DMS114 treated with DMSO at 0.1 percent for 48 hours (cell line): ENCODE measurements around the gene GASK1A.

Source experiments
- DNase-seq: peaks from one replicate; lab custom pipeline; 2025; ENCODE audit not compliant: unreplicated experiment; lab: John Stamatoyannopoulos, UW

The GASK1A gene

DNA sequence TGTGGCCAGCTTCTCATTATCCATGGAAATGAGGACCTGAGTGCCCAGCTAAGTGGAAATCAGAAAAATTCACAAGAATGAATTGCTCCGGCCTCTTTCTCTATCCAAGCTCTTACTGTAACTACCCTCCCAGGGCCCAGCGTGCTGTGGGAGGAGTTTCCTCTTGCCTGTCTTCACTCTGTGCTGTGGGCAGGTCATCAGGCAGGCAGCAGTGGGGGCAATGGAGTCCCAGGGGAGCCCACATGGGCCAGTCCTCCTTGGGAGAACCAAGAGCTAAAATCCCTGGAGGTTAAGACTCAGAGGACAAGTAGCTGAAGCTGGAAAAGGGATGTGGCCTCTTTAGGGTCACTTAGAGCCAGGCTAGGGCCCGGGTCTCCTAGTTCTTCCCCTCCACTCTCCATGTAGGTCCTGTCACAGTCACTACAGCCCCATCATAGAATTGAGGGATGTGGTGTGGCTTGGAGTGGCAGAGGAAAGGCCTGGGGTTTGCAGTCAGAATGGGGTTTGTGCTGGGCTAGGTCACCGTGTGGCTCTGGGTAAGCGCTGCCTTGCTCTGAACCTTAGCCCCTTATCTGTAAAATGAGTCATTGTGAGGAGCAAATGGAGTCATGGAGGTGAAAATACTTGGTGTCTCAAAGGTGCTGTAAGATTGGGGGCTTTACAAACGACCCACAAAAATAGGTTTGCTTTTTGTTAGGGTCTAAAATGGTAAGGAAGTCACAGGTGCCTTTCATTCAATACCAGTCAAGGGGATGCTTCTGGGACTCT is 3.7 kb downstream of the GASK1A start:
- no peak for DNase-seq

DNA sequence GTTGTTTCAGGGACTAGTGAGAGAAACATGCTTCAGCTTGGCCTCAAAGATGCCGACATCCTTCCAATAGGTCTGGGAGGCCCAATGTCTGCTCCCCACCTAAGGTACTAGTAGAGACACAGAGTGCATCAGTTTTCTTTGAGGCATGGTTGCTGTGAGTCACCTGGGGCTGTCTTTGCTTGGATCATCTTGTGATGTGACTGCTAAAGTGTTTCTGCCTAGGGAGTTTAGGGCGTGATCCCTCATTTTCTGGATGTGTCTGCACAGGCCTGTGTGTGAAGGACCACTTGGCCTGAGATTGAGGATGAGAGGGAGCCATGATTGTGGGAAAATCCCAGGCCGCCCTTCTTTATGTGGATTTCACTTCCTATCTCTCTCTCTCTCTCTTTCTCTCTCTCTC is 4.8 kb downstream of the GASK1A start:
- no peak for DNase-seq

DNA sequence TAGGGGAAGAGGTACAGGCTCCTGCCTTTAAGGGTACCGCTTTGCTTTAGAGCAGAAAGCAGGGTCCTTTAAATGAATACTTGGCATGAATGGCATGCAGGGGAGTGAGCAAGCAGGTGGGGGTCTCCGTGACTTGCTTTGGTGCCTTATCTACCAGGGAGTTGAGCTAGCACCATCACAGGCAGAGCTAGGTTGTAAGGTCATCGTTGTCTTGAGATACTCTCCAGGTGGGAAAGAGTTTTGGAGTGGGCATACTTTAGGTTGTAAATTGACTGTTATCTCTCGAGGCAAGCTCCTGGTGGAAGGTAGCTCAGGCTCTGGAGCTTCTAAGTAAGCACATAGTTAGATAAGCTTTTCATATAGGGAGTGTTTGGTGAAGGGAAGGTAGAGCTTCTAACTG is 5.6 kb downstream of the GASK1A start:
- no peak for DNase-seq

DNA sequence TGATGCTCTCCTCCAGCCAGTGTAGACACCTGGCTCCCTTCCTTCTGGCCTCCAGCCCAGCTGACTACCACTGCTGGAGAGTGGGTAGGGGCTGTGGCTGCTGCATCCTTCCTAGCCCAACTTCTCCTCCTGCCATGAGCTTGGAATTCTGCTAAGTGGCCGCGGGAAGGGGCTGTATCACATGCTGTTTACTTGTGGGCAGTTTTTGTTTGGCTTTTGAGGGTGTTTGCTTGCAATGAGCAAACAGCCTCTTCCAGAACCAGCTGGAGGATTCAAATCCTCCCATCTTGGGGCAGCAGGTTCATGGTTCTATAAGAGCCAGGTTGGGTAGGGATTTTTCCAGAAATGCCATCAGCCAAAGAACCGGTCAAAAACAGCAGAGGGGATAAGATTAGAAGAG is 9.0 kb downstream of the GASK1A start:
- DNase-seq: no peak

DNA sequence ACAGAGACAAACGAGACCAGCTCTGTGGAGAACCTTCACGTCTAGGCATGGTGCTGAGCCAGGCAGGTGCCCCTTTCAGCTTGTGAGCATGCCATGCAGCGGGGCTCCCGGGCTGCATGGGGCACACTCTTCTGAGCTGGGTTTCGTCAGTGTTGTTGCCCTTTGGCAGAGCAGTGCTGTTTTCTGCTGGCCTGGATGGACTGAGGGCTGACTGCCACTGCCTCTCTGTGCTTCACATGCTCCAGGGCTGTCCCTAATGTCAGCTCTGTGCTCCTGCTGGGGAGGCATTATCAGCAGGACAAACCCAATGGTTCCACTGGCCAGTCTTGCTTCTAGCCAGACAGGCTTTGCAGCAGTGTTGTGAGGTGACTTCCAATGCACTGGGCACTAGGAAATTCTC is 9.5 kb downstream of the GASK1A start:
- no peak for DNase-seq

DNA sequence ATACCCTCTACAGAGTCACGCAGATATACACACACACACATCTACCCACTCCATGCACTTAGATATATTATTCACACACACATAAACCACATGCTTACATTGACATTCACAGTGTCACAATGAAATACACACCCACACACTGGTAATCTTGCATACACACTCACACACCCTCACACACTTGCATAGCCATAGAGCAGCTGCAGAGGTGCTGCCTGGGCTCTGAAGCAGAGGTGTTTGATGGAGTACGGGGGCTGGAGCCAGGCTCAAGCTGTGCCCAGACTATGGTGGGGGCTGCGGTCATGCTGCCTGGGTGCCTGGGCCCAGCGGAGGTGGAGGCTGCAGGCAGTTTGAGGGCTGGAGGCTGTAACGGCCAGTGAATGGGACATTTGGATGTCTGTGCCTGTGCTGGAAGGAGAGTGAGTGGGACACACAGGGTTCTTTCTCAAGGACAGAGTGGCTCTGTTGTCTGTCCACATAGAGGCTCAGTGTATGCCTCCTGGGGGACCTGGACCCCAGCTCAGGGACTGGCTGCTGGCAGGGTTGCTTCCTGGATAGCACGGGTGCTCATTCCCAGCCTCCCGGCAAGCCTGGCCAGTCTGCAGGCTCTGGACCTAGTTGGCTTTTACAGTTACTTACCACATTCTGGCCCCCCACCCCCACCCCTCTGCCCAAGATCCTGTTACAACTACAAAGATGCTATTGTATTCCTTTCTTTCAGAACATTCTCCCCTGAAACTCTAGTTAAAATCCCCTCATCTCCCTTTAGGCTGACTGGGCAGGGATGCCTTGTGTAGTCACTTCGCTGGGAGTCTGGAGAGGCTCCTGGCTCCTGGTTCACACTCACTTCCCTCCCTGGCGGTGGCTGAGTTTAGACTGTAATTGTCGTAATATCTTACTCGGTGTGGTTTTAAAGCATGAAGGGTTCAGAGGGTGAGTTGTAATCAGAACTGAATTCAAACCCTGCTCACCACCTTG is 12.5 kb downstream of the GASK1A start:
- DNase-seq: no peak

DNA sequence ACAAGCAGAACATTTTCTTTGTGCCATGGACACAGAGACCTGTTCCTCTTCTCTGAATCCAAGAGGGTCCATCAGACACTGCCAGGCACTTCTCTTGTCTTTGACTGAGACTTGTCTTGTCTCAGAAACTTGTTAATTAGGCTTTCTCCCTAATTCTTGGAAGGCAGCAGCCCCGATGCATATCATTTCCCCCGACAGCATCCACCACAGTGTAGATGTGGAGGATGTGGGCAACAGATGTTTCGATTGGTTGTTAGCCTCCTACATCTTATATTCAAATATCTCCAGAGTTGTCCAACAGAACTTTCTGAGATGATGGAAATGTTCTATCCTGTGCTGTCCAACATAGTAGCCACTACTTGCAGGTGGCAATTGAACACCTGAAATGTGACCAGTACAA is 15.5 kb downstream of the GASK1A start:
- DNase-seq: no peak

DNA sequence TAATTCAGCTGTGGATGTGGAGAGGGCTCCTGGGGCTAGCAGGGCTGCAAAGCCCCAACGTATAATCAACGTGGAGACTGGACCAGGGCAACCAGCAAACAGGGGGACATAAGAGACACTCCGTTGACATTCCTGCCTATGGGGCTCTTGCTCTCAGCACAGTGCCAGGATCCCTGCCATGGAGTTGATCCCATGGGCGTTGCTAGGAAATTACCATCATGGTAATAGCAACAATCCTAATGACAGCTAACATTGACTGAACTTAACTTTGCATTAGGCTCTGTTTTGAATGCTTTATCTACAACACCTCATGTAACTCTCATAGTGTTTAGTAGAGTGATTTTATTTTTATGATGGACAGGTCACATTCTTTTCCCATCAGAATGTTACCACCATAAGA is 16.9 kb downstream of the GASK1A start:
- DNase-seq: no peak

DNA sequence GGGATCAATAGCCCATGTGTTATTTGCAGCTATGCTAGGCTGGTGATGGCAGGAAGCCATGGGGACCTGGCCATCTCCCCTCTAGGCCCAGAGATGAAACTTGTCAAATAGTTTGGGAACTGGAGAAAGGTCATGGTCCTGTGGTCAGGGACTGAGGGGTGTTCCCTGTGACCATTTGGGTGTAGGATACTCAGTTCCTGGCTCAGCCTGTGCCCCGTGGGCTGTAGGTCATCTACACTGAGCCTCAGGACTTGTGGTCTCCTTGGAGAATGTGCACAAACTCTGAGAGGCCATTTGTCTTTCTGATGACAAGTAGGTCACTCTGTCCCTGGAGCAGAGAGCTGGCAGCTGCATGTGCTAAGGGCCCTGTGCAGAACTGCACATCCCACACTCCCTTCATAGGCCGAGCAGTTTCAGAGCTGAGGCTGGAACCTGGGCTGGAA is 17.5 kb downstream of the GASK1A start:
- no peak for DNase-seq

DNA sequence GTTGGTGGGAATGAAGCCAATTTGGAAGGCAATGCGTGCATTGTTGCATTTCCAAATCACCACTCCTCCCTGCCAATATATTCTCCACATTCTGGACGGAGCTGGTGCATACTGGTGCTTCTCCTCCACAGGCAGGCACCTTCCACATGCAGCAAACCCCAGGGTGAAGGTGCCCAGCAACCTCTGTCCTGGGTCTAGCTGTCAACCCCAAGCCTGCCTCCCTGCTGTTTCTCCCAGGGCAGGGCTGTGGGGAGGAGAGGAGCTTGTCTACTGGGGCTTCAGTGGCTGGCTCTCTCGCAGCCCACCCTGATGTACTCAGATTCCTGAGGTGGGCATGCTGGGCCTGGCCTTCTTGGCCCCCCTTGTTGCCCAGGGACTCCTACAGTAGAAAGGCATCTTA is 20.1 kb downstream of the GASK1A start:
- no peak for DNase-seq

DNA sequence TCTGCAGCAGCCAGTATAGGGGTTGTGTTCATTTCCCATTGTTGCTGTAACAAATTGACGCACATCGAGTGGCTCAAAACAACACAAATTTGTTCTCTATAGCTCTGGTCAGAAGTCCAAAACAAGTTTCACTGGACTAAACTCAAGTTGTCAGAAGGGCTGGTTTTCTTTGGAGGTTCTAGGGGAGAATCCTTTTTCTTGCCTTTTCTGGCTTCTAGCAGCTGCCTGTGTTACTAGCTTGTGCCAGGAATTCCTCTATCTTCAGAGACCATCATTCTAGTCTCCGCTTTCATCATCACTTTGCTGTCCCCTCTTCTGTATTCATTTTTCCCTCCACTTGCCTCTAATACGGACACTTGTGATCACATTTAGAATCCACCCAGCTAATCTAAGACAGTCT is 20.5 kb downstream of the GASK1A start:
- no peak for DNase-seq

DNA sequence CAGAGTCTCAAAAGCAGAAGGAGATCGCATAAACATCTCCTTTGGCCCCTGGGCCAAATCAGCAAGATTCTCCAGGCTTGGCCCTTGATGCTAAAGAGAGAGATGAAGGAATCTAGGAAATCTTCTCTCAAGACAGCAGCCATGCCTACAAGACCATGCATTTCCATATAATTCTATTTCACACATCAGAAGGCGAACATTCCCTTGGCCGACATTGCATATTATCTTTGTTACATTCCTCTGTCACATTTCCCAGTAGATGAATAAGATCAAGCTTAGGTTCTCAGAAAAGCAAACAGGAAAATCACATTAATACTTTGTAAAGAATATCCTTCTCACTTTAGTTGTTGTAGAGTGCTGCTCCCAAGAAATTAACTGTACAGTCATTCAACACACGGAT is 21.3 kb downstream of the GASK1A start:
- no peak for DNase-seq

DNA sequence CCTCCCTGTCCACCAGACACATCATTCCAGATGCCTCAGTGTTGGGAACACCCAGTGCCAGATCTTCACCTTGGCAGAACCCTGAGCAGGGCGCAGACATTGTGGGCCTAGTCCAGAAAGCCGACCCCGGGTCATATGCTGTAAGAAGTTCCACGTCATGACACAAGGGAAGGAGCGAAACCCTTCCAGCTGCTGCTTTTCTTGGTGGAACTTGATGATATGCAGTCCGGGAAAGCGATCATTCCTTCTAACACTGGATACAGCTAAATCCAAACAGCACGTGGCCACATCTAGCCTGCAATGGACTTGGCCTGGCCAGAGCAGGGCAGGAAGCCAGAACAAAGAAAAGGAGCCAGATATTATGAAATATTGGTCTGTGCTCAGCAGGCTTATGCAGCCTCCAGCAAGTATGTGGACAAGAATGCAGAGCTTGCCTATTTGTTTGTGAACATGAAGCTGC is 22.0 kb downstream of the GASK1A start:
- no peak for DNase-seq

DNA sequence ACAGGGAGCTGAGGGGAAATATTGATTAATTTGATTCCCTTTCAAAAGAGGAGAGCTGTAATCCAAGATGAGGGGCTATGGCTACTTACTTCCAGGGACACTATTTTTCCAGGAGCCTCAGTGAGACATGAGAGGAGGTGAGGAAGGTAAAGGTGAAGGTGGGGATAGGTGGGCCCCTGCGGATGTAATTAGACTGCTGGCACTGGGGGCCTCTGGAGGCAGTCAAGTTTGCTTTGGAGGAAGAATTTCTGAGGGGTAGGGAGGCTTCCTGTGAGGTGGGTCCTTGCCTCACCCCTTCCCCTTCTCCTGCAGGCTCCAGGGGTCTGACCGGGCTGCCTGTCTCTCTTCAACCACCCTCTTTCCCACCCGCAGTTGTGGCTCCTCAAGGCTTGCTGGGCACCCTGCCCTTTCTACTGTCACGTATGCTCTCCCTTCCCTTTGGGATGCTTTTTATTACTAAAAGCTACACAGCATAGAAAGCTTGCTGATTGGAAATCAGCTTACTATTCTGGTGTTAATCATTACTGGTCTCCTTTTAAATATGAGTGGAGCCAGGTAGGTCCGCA is 22.5 kb downstream of the GASK1A start:
- DNase-seq: no peak

DNA sequence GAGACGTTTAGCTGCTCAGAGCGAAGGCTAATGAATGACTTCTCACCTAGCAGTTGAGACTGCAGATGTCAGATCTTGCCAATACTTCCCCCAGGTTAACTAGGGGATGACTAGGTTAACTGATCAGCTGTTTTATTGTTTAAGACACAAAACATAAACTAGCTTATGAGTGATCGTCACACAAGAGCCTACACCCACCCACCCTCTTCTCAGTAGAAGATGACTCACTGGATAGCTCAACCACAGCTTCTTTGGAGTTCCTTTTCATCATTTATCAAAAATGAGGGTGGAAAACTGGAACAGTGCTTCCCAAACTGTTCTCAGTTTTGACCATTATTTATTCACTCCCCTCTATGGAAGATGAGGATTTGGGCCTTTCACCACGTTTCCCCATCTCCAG is 25.2 kb downstream of the GASK1A start:
- DNase-seq: no peak

DNA sequence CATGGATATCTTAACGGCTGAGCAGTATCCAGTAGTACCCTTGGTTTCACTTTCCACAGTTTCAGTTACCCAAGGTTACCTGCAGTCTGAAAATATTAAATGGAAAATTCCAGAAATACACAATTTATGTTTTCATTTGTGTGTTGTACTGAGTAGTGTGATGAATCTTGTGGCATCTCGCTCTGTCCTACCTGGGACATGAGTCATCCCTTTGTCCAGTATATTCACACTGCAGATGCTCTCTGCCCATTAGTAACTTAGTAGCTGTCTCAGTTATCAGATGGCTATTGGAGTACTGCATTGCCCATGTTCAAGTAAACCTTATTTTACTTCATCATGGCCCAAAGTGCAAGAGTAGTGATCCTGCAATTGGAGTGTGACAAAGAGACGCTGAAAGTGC is 26.1 kb downstream of the GASK1A start:
- no peak for DNase-seq

DNA sequence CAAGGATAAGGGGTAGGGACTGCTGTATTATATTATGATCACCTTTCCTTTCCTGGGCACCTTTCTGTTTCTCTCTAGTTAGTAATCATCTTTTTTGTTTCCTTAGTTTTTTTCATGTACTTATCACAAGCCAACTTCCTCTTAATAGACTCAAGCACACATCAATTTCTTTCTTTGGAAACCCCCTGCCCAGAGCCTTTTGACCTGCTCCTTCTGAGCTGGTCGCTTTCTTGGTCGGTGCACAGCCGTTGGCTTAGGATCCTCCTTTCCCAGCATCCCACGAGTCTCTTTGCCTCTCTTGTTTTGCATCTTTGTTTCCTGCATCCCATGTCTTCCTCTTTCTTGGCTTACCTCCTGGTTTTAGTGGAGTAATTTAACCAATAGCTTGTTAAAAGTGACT is 26.9 kb downstream of the GASK1A start:
- DNase-seq: no peak

DNA sequence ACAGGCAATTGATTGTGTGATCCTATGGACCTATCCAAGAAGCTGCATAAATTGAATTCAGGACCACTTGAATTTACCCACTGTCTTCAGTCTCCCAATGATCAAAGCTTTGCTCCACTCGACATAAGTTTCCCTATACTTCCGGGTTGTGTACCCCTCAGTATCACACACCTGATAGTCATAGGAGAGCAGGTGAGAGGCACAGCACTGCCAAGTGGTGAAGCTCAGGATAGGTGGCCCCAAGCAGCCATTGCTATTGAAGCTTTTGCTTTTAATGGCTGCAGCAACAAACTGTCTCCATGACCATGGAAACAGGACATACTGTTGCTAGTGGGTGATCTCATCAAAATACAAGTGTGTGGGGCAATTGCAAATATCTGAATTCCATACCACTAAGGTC is 27.7 kb downstream of the GASK1A start:
- no peak for DNase-seq

DNA sequence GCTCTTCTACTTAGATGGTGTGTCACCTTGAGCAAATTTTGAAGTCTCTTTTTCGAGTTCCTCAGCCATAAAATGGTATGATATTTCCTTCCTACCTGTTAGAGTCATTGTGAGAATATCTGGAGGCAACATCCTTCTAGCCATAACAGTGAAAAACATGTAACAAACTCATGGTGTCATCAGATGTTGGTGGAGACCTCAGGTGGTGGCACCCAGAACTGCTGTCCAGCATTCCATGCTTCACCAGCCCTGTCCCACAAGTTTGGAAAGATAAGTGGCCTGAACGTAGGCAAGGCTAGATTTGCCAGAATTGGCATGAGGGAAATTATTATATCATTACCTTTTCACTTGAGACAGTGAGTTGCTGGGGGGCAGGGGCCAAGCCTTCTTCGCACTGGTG is 30.4 kb downstream of the GASK1A start:
- no peak for DNase-seq

DNA sequence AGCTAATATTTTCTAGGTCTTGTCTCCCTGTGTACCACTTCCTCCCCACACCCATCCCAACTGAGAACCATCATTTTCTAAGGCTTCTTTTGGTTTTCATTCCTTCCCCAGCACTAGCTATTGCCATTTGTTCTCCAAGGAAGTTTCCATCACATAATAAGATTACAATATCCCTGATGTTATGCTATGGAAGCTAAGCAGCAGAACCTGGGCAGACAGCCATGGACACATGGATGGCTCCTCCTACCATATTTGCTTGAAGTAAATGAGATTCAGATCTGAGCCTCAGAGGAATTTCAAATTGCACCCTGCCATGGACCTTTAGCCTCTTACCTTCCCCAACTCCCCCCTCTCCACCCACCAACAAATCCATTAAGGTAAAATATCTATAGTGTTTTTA is 31.5 kb downstream of the GASK1A start:
- DNase-seq: no peak

DNA sequence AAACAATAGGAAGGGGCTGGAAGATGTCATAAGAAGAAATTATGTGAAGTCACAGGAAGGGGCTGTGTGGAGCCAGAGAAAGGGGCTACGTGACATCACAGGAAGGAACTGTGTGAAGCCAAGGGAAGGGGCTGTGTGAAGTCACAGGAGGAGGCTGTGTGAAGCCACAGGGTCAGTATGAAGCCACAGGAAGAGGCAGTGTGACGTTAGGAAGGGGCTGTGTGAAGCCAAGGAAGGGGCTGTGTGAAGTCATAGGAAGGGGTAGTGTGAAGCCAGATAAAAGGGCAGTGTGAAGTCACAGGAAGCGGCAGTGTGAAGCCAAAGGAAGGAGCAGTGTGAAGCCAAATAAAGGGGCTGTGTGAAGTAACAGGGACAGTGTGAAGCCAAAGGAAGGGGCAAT is 32.5 kb downstream of the GASK1A start:
- no peak for DNase-seq

DNA sequence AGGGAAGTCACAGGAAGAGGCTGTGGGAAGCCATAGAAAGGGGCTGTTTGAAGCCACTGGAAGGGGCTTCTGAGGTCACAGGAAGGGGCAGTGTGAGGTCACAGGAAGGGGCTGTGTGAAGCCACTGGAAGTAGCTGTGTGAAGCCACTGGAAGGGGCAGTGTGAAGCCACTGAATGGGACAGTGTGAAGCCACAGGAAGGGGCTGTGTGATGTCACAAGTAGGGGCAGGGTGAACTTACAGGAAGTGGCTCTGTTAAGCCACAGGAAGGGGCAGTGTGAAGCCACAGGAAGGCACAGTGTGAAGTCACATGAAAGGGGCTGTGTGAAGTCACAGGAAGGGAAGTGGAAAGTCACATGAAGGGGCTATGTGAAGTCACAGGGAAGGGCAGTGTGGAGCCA is 33.1 kb downstream of the GASK1A start:
- no peak for DNase-seq
